HG02970 (cell line): ENCODE data around the gene GAL3ST2.
"Not testable (repeated sequence)": the region's sequence is repeated elsewhere in the genome, so short reads cannot be mapped to it uniquely, and the experiment has no call there.

Experiments used
- ATAC-seq: cut with Tn5 transposase; IDR thresholded peaks from one replicate; pipeline ENCODE4 v1.9.1; 2021; ENCODE audit warnings: mild to moderate bottlenecking, moderate library complexity, moderate number of reproducible peaks; ENCODE audit not compliant: unreplicated experiment, low FRiP score

The GAL3ST2 gene

DNA sequence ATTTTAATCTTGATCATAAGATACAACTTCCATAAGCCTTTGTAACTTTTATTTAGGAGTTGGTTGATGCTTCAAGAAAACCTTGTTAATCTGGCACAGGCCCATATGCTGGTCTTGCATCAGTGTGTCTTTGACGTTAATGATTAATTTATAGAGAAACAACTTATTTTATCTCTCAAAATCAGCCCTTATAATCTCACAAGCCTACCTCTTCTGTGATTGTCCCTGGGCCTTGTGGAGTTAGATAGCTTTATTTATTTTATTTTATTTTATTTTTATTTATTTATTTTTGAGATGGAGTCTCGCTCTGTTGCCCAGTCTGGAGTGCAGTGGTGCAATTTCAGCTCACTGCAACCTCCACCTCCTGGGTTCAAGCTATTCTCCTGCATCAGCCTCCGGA, 5.4 kb downstream of the GAL3ST2 start:
- not testable (repeated sequence) for ATAC-seq

DNA sequence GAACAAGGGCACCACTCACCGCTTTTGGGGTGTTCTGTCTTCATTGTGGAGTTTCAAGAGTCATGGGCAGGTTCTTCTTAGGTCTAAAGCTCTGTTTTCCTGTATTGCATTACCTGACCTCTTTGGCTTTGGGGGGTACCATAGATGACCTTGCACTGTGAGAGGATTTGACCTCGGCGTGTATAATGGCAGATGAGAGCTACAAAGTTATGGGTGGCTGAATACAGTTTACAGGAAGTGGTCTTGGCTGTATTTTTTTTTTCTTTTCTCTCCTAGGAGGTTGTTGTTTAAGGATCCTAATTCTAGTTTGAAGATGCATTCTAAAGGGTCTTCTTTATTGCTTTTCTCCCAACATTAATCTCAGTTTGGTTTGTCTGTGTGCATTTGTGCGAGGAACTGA, 11.5 kb downstream of the GAL3ST2 start:
- ATAC-seq = no peak

DNA sequence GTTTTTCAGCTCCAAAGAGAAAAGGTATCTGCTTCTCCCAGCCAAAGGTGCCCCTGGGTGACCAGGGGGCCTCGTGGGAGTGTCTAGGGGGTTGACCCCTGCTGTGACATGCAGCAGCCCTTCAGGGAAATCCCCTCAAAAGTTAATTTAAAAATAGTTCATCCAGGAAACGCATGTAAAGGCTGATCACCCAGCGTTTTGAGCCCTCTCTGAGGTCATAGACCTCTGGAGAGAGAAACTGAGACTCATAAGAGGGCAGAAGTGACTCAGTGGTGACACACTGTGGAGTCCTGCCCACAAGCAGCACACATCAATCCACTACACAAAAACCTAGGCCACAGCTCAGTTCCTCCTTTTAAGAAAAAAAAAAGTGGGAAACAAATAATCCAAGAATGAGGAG, 11.9 kb downstream of the GAL3ST2 start:
- ATAC-seq = no peak

DNA sequence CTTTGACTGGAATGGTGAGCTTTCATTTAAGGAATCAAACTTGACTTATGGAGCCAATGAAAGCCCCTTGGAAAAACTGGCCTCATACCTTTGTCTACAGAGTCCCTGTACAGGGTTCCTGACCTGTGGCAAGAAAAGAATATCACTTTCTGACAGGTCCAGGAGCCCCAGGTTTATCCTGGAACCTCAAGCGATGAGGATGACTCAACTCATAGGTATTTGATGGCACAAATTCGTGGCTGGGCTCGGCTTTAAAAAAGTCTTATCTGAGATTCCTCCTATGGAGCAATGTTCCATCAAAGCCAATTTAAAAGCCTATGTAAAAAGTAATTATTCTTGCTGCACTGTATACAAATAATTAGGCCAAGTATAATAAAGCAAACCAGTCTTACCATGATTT, 14.8 kb downstream of the GAL3ST2 start:
- not testable (repeated sequence) for ATAC-seq

DNA sequence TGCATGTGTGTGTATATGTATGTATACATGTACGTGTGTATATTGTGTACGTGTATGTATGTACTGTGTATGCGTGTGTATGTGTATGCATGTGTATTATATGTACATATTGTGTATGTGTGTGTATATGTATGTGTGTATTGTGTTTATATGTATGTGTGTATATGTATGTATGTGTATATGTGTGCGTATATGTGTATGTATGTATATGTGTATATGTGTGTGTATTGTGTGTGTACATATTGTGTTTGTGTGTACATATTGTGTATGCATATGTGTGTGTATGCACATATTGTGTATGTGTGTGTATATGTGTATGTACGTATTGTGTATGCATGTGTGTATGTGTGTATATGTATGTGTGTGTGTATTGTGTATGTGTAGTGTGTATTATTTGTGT, 16.8 kb downstream of the GAL3ST2 start:
- no peak for ATAC-seq

DNA sequence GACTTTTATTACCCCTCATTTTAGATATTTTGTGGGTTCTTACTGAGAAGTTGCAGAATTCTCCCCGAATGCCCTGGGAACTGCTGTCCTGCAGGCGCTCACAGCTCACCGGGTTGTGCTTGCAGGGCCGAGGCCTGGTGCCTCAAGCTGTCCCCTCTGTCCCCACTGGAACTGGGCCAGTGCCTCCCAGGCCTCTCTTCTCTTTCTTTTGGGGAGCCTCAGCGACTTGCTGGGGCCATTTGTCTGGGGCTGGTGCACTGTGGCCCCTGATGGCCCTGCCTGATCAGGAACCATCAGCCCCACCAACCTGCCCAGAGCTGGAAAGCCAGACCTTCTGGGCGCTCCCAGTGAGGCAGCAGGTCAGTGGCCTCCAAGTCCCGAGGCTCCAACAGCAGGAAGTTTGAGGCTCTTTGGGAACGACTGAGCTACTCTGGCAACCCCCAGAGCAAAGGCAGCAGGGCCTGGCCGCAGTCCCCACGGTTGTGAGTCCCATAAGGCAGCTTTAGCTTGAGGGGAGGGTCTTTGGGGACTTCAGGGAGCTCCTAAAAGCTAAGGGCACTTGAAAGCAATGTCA, 17.7 kb downstream of the GAL3ST2 start:
- no peak for ATAC-seq

DNA sequence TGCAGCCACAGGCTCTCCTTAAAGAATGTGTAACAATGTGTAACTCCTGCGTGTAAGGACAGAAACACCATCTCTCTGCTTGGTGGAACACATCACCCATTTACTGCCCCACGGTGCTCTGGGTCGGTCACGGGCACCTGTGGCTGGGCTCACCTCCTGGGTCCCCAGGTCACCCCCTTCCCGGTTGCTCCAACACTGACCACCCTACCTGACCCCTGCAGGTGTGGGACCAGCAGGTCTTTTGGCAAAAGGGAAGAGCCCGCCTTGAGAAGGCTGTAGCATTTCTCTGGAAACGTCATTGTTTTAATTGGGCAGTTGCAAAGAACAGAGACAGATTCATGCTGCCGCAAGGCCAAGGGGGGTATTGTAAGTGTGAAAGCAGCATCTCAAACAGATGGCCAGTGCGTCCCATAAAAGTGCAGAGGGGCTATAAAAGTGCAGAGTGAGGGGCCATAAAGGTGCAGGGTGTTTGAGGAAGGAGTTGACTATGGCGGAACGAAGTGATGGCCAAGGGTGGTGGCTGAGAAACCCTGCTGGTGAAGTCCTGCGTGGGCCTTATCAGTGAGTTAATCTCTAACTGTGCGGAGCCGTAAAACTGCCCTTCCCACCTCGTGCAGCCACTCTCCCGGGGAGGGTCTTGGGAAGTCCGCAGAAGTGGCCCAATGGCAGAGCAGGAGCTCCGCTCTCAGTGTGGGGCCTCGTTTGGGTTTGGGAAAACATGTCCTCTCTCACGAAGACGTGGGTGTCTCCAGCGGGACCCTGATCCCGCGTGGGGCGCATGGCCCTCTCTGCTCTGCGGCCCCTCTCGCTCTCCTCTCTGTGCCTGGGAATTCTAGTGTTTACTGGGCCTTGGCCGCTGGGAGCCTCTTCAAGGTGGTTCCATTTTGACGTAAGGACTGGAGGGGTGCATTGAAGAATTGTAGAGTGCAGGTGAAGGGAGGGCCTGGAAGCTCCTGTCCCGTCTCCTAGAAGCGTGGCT, 18.7 kb downstream of the GAL3ST2 start:
- ATAC-seq = no peak

DNA sequence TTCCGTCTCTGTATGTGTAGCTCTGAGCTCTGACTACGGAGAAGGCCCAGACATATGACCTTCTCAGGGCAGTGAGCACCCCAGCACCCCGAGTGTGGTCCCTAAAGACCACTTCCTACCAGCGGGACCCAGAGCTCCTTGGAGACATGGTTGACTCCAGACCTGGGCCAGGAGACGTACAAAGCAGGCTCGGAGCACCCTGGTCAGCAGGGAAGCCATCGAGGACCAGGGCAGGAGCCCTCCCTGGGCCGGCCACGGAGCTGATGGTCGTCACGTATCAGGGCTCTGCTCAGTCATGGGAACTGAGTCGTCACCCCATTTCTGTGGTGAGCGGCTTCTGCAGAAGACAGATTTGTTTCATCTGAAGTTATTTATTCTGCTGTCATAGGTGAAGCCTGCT, 19.6 kb downstream of the GAL3ST2 start:
- ATAC-seq = no peak

DNA sequence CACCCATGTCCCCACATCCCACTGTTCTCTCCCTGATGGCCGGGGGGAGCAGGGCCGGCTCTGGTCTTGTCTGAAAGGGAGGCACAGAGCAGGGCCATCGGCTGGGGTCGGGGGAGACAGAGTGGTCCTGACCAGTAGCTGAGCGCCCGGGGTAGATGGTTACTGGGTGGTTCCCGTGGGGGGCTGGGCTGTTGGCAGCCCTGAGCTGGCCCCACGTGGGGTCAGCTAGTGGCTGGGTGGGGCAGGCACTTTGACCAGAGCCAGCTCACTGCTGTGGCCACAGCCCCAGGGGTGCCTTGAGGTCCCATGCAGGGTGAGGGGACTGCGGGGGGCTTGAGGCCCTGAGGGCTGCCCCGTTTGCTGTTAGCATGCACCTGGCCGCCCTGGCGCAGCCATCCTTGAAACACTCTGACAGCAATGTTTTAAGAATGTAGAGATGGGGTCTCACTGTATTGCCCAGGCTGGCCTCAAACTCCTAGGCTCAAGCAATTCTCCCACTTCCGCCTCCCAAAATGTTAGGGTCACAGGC, 20.1 kb downstream of the GAL3ST2 start:
- ATAC-seq = no peak

DNA sequence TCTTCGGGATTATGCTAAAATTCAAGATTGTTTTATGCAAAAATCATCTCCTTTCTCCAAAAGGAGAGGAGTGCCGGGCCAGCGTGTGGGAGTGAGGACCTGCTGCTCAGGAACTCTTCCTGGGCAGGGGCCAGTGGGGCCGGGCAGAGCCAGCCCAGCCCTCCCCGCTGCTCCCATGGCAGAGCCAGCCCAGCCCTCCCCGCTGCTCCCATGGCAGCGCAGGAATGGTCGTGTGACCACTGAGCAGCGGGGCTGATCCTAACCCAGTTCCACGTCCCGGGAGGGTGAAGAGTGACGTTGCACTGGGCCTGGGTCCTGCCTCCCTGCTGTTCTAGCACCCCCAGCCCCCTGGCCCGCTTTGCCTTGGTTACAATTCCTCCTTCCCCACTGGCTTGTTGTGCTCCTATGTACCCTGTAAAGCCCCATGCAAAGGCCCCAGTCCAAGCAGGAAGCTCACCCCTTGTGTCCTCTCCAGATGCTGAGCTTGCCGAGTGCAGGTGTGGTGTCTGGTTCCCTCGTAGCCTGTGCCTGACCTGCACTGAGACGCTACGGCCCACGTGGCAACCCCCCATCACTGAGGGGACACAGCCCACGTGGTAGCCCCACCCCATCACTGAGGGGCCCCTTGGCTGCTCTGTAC, 20.9 kb downstream of the GAL3ST2 start:
- no peak for ATAC-seq

DNA sequence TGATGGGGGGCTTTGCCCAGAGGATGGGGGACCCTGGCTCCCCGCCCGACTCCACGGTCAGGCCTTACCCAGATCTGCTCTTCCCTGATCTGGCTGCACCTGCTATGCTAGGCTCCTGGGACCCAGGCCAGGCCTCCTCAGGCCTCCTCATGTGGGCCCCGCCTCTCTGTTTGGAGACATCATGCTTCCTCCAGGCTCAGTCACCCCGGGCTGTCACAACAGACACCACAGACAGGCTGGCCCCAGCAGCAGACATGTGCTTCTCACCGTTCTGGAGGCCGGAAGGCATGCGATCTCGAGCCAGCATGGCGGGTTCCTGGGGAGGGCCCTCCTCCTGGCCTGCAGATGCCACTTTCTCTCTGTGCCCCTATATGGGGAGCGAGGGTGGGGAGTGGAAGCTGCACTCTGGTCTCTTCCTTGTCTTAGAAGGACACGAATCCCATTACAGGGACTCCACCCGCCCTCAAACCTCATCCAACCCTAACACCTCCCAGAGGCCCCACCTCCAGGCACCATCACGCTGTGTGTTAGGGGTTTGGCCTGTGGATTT, 21.5 kb downstream of the GAL3ST2 start:
- no peak for ATAC-seq

DNA sequence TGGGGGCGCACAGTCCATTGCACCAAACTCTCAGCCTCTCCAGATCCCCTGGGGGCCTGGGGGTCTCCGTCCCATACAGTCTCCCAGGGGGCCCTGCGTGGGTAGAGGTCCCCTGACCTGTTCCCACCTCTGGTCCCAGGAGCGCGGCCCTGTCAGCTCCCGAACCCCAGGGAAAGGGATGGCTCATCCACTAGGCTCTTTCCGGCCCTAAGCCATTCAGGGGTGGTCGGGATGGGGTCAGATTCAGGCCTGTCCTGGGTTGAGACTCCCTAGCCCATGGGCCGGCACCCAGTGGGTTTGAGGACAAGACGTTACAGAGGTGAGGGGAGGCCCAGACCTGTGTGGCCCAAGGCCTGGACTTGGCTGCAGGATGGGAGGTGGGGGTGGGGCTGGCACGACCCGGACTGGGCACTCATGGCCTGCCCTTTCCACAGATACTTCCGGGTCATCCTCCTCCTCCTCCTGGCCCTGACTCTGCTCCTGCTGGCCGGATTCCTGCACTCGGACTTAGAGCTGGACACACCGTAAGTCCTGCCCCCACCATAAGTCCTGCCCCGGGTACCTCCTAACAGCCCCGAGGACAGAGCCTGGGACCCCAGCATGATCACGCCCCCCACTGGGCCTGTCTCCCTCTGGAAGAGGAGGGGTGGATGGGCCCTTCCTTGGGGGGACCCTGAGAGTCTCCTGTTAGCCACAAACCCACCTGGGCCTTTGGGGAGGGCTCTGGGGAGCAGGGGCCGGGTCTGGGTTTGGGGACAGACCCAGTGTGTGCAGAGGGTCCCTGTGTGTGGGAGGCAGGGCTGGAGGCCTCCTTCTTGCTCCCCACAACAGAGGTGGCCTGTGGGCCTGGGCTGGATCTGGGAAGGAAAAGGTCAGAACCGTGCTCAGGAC, 22.3 kb downstream of the GAL3ST2 start:
- ATAC-seq = no peak

DNA sequence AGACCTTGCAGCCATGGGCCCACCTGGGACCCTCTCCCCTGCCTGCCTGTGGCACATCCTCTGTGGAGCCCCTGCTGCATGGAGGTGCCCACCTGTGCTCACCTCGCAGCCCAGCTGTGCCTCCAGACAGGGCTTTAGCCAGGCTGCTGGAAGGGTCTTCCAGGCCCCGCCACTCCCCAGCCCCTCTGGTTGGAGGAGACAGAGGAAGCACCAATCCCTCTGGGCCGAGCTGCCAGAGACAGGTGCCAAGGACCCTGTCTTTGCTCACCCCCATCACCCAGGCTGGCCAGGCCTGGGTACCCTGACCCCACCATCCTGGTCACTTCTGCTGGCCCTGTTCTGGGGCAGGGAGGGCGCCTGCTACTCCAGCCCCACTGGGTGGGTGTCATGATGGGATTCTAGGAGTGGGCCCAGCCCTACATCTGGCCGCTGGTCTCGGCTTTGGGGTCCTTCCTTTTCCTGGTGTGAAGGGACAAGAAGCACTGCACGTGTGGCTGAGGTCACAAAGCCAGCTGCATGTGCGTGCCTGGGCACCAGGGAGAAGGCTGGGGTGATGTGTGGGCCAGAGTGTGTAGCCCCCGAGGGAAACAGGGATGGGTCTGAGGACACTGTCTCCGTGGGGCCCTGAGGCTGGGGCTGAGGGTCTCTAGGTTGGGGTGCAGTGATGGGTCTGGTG, 23.0 kb downstream of the GAL3ST2 start:
- no peak for ATAC-seq

DNA sequence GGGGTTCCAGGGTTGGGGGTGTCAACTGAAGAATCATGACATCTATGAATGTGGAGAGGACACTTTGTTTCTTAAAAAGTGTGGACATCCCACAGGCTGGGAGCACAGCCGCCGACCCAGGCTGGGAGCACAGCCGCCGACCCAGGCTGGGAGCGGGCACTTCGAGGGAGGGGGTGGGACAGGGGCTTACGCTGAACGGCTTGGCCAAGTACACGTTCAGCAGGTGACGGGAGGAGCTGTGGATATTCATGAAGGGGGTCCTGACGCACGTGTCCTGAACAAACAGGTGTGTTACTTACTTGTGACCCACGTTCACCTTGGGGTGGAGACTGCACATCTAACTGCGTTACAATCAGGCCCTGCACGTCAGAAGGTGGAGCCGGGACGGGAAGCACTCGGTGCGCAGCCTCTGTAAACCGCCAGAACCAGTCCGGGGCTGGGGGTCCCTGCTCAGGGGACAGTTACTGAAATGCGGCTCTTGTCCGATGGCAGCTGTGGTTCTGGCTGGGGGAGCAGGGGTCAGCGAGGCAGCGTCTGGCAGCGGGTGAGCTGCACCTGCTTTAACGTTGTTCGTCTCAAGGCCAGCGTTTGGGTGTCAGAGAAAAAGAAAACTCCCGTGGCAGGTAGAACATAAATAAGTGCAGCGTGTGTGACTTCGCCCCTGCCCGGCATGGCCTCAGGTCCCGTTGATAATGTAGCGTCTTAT, 23.7 kb downstream of the GAL3ST2 start:
- ATAC-seq = not testable (repeated sequence)

DNA sequence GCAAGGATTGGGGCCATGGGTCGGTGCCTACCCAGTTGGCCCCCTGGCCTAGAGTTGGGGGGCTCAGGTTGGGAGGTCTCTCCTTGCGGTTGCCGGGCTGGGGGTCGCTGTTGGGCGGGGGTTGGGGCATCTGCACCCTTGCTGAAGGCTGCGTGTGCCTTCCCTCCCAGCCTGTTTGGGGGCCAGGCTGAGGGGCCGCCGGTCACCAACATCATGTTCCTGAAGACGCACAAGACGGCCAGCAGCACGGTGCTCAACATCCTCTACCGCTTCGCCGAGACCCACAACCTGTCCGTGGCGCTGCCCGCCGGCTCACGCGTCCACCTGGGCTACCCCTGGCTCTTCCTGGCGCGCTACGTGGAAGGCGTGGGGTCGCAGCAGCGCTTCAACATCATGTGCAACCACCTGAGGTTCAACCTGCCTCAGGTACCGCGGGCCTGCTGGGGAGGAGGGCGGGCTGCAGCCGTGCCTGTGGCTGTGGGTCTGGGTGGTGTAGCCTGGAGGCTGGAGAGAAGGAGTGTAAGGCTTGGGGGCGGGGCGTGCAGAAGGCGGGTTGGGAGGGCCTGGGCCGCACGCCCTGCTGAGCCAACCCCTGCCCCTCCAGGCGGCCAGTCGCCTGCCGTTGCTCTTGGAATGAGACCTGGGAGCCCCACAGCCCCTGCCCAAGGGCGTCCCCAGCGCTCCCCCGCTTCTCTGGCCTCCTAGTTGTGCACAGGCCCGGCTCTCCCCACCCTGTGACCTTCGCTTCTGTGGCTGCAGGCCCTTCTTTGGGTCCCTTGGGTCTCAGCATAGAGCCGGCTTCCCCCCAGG, 25.2 kb downstream of the GAL3ST2 start:
- ATAC-seq = no peak

DNA sequence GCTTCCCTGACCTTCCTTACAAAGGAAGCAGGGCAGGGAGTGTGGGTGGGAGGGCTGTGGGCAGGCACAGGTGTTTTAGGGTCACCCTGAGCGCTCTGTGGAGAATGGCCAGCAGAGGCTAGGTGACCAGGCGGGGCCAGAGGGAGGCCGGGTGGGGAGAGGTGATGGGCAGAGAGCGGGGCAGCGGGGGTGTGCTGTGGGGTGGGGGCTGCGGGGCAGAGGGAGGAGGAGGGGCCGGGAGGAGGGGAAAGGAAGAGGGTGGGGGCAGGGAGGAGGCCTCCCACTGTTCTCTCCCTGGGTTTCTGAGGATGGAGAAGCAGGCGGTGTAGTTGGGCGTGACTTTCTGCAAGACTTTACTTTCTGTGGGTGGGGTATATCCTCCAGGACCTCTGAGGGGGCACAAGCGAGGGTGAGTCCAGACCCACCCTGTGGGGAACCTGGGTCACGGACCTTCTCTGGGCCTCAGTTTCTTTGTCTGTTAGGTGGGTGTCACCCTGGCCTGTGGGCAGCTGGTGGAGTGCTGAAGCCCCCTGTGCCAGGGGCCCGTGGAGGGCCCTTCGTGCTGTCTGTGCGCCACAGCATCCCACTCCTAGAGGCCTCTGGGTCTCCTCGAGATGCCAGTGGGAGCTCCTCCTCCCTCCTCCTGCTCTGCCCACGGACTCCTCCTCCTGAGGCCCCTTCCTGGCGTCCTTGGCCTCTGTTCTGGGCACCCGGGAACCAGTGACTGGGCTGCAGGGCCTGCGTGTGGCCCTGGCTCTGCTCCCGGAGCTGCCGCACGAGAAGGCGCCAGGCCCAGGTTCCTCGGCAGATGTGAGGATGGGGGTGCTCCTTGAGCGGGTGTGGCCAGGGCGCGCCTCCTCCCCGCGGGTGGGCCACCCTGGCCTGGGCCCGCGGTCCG, 26.0 kb downstream of the GAL3ST2 start:
- no peak for ATAC-seq
